HG03575 (cell line): ENCODE results near the gene NLRP1.

Experiments
- ATAC-seq: cut with Tn5 transposase; IDR thresholded peaks from one replicate; pipeline ENCODE4 v1.9.1; 2021; ENCODE audit not compliant: unreplicated experiment, insufficient number of reproducible peaks, low FRiP score; ENCODE audit errors: extremely low read depth

NLRP1 gene

GRCh38 chr17:5499476-5500231 is 84.7 kb downstream of the NLRP1 start:
- no peak for ATAC-seq

GRCh38 chr17:5492970-5493369 is 91.3 kb downstream of the NLRP1 start:
- no peak for ATAC-seq

GRCh38 chr17:5488752-5489151 is 95.6 kb downstream of the NLRP1 start:
- no peak for ATAC-seq

- peak; percentile 41 for ATAC-seq
Observed at GRCh38 chr17:5486206-5487124, 97.8 kb downstream of the NLRP1 start, which contains the start of gene MIS12. Gene MIS12 (plus strand): TSS chr17:5486566. CDS start chr17:5488863, 2,297 bp downstream.

- no peak for ATAC-seq
Observed at GRCh38 chr17:5485270-5486205, 98.8 kb downstream of the NLRP1 start, which contains the start of gene DERL2. Gene DERL2 (minus strand): TSS chr17:5486178. CDS start chr17:5486161, 17 bp downstream.

GRCh38 chr17:5481451-5481850 is 102.9 kb downstream of the NLRP1 start:
- ATAC-seq: no peak

GRCh38 chr17:5480962-5481361 is 103.3 kb downstream of the NLRP1 start:
- ATAC-seq: no peak

GRCh38 chr17:5478992-5479391 is 105.3 kb downstream of the NLRP1 start:
- no peak for ATAC-seq

- no peak for ATAC-seq
Observed at GRCh38 chr17:5473906-5474305, 110.4 kb downstream of the NLRP1 start.

GRCh38 chr17:5472511-5472910 is 111.8 kb downstream of the NLRP1 start:
- no peak for ATAC-seq

GRCh38 chr17:5468075-5468473 is 116.2 kb downstream of the NLRP1 start:
- no peak for ATAC-seq

GRCh38 chr17:5467416-5467815 is 116.9 kb downstream of the NLRP1 start:
- no peak for ATAC-seq

GRCh38 chr17:5466295-5466694 is 118.0 kb downstream of the NLRP1 start:
- no peak for ATAC-seq

GRCh38 chr17:5464717-5465507 is 119.4 kb downstream of the NLRP1 start:
- no peak for ATAC-seq
